Esophagus muscularis mucosa (tissue), 4 donors: ENCODE results near the gene CYTL1.

Experiments used
- EP300 ChIP-seq: sonication (generic); formaldehyde crosslinking; IDR thresholded peaks from one replicate; pipeline ENCODE4 v1.6.1; 2017; ENCODE audit warnings: antibody characterized with exemption
- POLR2A ChIP-seq: fragments of 450-650 bp; IDR thresholded peaks from one replicate; pipeline ENCODE4 v1.6.1; 2017; ENCODE audit warnings: antibody characterized with exemption, moderate library complexity, mild to moderate bottlenecking, low read depth
- POLR2AphosphoS5 ChIP-seq, 2 donors: sonication (generic); formaldehyde crosslinking; IDR thresholded peaks; one replicate each; pipeline ENCODE4 v1.6.1; 2017; ENCODE audit warnings: antibody characterized with exemption in 2 of 2
- TF ChIP-seq, protein P1 (sequence below), 3 experiments: fragments of 200-600 bp in 2 of 3; fragments of 450-650 bp in 1 of 3; sonication (generic) in 2 of 3; IDR thresholded peaks; one replicate each; pipeline ENCODE4 v1.5.1; 2017 to 2019; ENCODE audit warnings: antibody characterized with exemption in 3 of 3, mild to moderate bottlenecking in 2 of 3, moderate library complexity in 1 of 3

DNA sequence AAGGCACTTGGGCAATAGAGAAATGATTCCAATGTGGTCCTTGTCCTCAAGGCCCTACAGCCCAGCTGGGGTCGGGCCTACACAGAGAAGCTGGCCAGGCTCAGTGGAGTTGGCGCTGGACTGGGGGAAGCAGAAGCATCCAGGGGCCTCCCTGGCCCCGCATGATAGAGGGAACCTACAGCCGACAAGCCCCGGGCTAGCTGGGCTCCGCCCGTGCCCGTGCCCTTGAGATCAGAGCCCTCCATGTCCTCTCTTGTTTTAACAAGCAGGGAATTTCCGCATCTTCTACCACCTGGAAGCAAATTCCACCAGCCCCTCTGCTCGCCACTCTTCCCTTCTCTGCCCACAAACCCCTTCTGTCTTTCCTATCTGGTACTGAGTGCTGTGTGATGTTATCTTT, 31.6 kb downstream of the CYTL1 start:
- TF ChIP-seq POLR2A (no peak), POLR2AphosphoS5 (IDR thresholded peaks at IDR 0.05) (no peak), EP300 (no peak)
- TF ChIP-seq, protein P1, sequence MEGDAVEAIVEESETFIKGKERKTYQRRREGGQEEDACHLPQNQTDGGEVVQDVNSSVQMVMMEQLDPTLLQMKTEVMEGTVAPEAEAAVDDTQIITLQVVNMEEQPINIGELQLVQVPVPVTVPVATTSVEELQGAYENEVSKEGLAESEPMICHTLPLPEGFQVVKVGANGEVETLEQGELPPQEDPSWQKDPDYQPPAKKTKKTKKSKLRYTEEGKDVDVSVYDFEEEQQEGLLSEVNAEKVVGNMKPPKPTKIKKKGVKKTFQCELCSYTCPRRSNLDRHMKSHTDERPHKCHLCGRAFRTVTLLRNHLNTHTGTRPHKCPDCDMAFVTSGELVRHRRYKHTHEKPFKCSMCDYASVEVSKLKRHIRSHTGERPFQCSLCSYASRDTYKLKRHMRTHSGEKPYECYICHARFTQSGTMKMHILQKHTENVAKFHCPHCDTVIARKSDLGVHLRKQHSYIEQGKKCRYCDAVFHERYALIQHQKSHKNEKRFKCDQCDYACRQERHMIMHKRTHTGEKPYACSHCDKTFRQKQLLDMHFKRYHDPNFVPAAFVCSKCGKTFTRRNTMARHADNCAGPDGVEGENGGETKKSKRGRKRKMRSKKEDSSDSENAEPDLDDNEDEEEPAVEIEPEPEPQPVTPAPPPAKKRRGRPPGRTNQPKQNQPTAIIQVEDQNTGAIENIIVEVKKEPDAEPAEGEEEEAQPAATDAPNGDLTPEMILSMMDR (IDR thresholded peaks at IDR 0.05), result no peak
